Ectodermal cell (in vitro differentiated cells): ENCODE measurements around the gene NKD1.
"Not testable (repeated sequence)": the region's sequence is repeated elsewhere in the genome, so short reads cannot be mapped to it uniquely, and the experiment has no call there.

Source experiments
- H3K27ac ChIP-seq: 2 replicates; pipeline ENCODE4 v1.7.0; 2013; ENCODE audit warnings: mild to moderate bottlenecking, low read depth, low read length; ENCODE audit not compliant: insufficient read depth, poor library complexity, severe bottlenecking
- H3K27me3 ChIP-seq: 2 replicates; pipeline ENCODE4 v1.7.0; 2013; ENCODE audit warnings: mild to moderate bottlenecking, low read length; ENCODE audit not compliant: insufficient read depth, control insufficient read depth, poor library complexity, severe bottlenecking
- H3K36me3 ChIP-seq: one replicate; pipeline ENCODE4 v1.7.0; 2013; ENCODE audit warnings: low read length; ENCODE audit not compliant: control insufficient read depth, insufficient read depth
- H3K4me1 ChIP-seq: one replicate; pipeline ENCODE4 v1.7.0; 2013; ENCODE audit warnings: low read length; ENCODE audit not compliant: control insufficient read depth, insufficient read depth
- H3K4me3 ChIP-seq: 2 replicates; pipeline ENCODE4 v1.7.0; 2013; ENCODE audit warnings: low read depth, low read length, control low read depth; ENCODE audit not compliant: insufficient read depth
- H3K9me3 ChIP-seq: 2 replicates; pipeline ENCODE4 v1.7.0; 2013; ENCODE audit warnings: mild to moderate bottlenecking, low read length, moderate library complexity; ENCODE audit not compliant: control insufficient read depth
- WGBS, 2 experiments: methylation state at CpG; one replicate each; pipeline ENCODE4 v1.1.7; 2013; ENCODE audit warnings: missing lambda C conversion rate in 2 of 2; 5-methylcytosine and 5-hydroxymethylcytosine counted together

The NKD1 gene

GRCh38 chr16:50530277-50531236 is 17.6 kb upstream of the NKD1 start:
- Histone ChIP-seq H3K9me3 (no peaks in the 10 kb centered on the region), H3K4me3 (no peak overlapping the region), H3K36me3 (no peaks in the 10 kb centered on the region), H3K4me1 (no peaks in the 10 kb centered on the region), H3K27me3 (no peaks in the 10 kb centered on the region), H3K27ac (no peak overlapping the region)
- WGBS, 2 experiments = 91 to 93% methylated on average over 13 of the region's 13 CpGs

- H3K9me3 ChIP-seq = no peaks in the 10 kb centered on the region
- no peaks in the 10 kb centered on the region for H3K27me3 ChIP-seq
- H3K4me1 ChIP-seq = no peaks in the 10 kb centered on the region
- no peak overlapping the region for H3K27ac ChIP-seq
- no peaks in the 10 kb centered on the region for H3K36me3 ChIP-seq
- 91% methylated on average over 2 of the region's 2 CpGs for WGBS, 2 experiments
- H3K4me3 ChIP-seq = no peak overlapping the region
These were observed 16.8 kb upstream of the NKD1 start for GRCh38 chr16:50531359-50531758.

GRCh38 chr16:50531901-50532300 is 16.3 kb upstream of the NKD1 start:
- H3K27ac ChIP-seq = no peak overlapping the region
- 90 to 92% methylated on average over 3 of the region's 3 CpGs for WGBS, 2 experiments
- H3K9me3 ChIP-seq = no peaks in the 10 kb centered on the region
- no peaks in the 10 kb centered on the region for H3K36me3 ChIP-seq
- no peak overlapping the region for H3K4me3 ChIP-seq
- H3K27me3 ChIP-seq = no peaks in the 10 kb centered on the region
- no peaks in the 10 kb centered on the region for H3K4me1 ChIP-seq

- no peaks in the 10 kb centered on the region for H3K9me3 ChIP-seq
- no peaks in the 10 kb centered on the region for H3K4me1 ChIP-seq
- no peak overlapping the region for H3K4me3 ChIP-seq
- no peaks in the 10 kb centered on the region for H3K27me3 ChIP-seq
- no peak overlapping the region for H3K27ac ChIP-seq
- WGBS, 2 experiments = 93% methylated on average over 6 of the region's 6 CpGs
- no peaks in the 10 kb centered on the region for H3K36me3 ChIP-seq
These were observed 15.6 kb upstream of the NKD1 start for GRCh38 chr16:50532576-50532975.

GRCh38 chr16:50533317-50533716 is 14.9 kb upstream of the NKD1 start:
- Histone ChIP-seq H3K4me1 (peaks cover under 1% of the 10 kb centered on the region), H3K4me3 (no peak overlapping the region), H3K27me3 (no peaks in the 10 kb centered on the region), H3K9me3 (no peaks in the 10 kb centered on the region), H3K27ac (no peak overlapping the region), H3K36me3 (no peaks in the 10 kb centered on the region)
- WGBS, 2 experiments = 90 to 95% methylated on average over 4 of the region's 4 CpGs

- Histone ChIP-seq H3K9me3 (no peaks in the 10 kb centered on the region), H3K4me3 (no peak overlapping the region), H3K36me3 (no peaks in the 10 kb centered on the region), H3K27me3 (no peaks in the 10 kb centered on the region), H3K27ac (no peak overlapping the region), H3K4me1 (peaks cover 8% of the 10 kb centered on the region)
- 92 to 94% methylated on average over 3 of the region's 4 CpGs for WGBS, 2 experiments
These were observed 14.1 kb upstream of the NKD1 start for GRCh38 chr16:50534091-50534490.

GRCh38 chr16:50534556-50534955 is 13.6 kb upstream of the NKD1 start:
- no peaks in the 10 kb centered on the region for H3K27me3 ChIP-seq
- WGBS, 2 experiments = 95% methylated on average over 10 of the region's 10 CpGs
- no peaks in the 10 kb centered on the region for H3K9me3 ChIP-seq
- no peak overlapping the region for H3K4me3 ChIP-seq
- H3K27ac ChIP-seq = no peak overlapping the region
- H3K36me3 ChIP-seq = no peaks in the 10 kb centered on the region
- H3K4me1 ChIP-seq = peaks cover 13% of the 10 kb centered on the region

- 94 to 99% methylated on average over 2 of the region's 2 CpGs for WGBS, 2 experiments
- peaks cover 17% of the 10 kb centered on the region for H3K4me1 ChIP-seq
These were observed 13.2 kb upstream of the NKD1 start for GRCh38 chr16:50534958-50535357.

GRCh38 chr16:50535506-50536257 is 12.5 kb upstream of the NKD1 start:
- Histone ChIP-seq H3K9me3 (no peaks in the 10 kb centered on the region), H3K36me3 (no peaks in the 10 kb centered on the region), H3K4me3 (no peak overlapping the region), H3K27ac (no peak overlapping the region), H3K4me1 (peaks cover 24% of the 10 kb centered on the region), H3K27me3 (no peaks in the 10 kb centered on the region)
- 93% methylated on average over 11 to 12 of the region's 12 CpGs for WGBS, 2 experiments

More at GRCh38 chr16:50534958-50535357, 13.2 kb upstream of the NKD1 start:
- Histone ChIP-seq H3K36me3 (no peaks in the 10 kb centered on the region), H3K27me3 (no peaks in the 10 kb centered on the region), H3K27ac (no peak overlapping the region), H3K9me3 (no peaks in the 10 kb centered on the region), H3K4me3 (no peak overlapping the region)

GRCh38 chr16:50536258-50536645 is 11.9 kb upstream of the NKD1 start:
- H3K27ac ChIP-seq, H3K9me3 ChIP-seq, H3K4me3 ChIP-seq, H3K36me3 ChIP-seq, H3K27me3 ChIP-seq: not testable (repeated sequence)
- 93 to 97% methylated on average over 7 of the region's 7 CpGs for WGBS, 2 experiments
- H3K4me1 ChIP-seq = peaks cover 25% of the 10 kb centered on the region
